Measurements from ENCODE around the gene ABCD1. TPM values are rescaled to one million over a fixed set of nuclear protein-coding genes. Genes with fewer than 3 reads are reported as not detected.
"Not testable (repeated sequence)": the region's sequence is repeated elsewhere in the genome, so short reads cannot be mapped to it uniquely, and the experiment has no call there.

ABCD1 gene
- total RNA-seq, 2 experiments from 2014 or later = 8.6 to 9.2 TPM

DNA sequence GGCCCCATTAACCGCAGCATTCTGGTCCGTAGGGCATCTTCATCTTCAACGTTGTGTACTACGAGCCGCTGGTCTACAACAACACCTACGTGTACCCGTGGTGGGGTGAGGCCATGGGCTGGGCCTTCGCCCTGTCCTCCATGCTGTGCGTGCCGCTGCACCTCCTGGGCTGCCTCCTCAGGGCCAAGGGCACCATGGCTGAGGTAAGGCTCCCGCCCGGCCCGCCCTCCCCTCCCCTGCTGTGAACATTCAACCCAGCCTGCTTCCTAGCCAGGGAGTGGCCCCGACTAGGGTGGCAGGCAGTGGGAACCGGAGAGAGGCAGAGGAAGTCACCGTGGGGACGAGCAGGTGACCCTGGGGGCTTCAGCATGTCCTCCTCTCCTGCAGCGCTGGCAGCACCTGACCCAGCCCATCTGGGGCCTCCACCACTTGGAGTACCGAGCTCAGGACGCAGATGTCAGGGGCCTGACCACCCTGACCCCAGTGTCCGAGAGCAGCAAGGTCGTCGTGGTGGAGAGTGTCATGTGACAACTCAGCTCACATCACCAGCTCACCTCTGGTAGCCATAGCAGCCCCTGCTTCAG is 29.9 kb upstream of the ABCD1 start:
- Histone ChIP-seq H3K27ac (ENCODE audit: low read depth in 1 of 2, low read length in 2 of 2) (no peak overlapping the region), H3K4me1 (ENCODE audit: insufficient read depth, low read length) (no peaks in the 10 kb centered on the region), H3K9me3 (ENCODE audit: control insufficient read depth in 1 of 2, insufficient read depth in 1 of 2, low read length in 2 of 2) (no peaks in the 10 kb centered on the region), H3K4me3 (ENCODE audit: low read length) (no peak overlapping the region), H3K36me3 (ENCODE audit: insufficient read depth, low read length) (peaks cover 5% of the 10 kb centered on the region), H3K27me3 (ENCODE audit: control insufficient read depth in 1 of 2, insufficient read depth in 2 of 2, low read length in 2 of 2) (peaks cover 0 to under 1% of the 10 kb centered on the region in 2 experiments)
- DNase-seq = no peak
- H3K27ac Mint-ChIP-seq = no peak overlapping the region
- ChIA-PET CTCF (no interaction called here), POLR2A (no interaction called here)
- no peaks in the 10 kb centered on the region for H3K27me3 Mint-ChIP-seq
- TF ChIP-seq, protein P1, sequence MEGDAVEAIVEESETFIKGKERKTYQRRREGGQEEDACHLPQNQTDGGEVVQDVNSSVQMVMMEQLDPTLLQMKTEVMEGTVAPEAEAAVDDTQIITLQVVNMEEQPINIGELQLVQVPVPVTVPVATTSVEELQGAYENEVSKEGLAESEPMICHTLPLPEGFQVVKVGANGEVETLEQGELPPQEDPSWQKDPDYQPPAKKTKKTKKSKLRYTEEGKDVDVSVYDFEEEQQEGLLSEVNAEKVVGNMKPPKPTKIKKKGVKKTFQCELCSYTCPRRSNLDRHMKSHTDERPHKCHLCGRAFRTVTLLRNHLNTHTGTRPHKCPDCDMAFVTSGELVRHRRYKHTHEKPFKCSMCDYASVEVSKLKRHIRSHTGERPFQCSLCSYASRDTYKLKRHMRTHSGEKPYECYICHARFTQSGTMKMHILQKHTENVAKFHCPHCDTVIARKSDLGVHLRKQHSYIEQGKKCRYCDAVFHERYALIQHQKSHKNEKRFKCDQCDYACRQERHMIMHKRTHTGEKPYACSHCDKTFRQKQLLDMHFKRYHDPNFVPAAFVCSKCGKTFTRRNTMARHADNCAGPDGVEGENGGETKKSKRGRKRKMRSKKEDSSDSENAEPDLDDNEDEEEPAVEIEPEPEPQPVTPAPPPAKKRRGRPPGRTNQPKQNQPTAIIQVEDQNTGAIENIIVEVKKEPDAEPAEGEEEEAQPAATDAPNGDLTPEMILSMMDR (IDR thresholded peaks at IDR 0.05) = no peak
- H3K4me3 Mint-ChIP-seq = no peak overlapping the region
- H3K4me1 Mint-ChIP-seq (ENCODE audit: low read depth) = no peaks in the 10 kb centered on the region
- no peaks in the 10 kb centered on the region for H3K9me3 Mint-ChIP-seq
- ATAC-seq (ENCODE audit: poor library complexity) = no peak
- peaks cover 18% of the 10 kb centered on the region for H3K36me3 Mint-ChIP-seq (ENCODE audit: low read depth)
- intact Hi-C loops (cut with DNase I, micrococcal nuclease) = no loop called here

DNA sequence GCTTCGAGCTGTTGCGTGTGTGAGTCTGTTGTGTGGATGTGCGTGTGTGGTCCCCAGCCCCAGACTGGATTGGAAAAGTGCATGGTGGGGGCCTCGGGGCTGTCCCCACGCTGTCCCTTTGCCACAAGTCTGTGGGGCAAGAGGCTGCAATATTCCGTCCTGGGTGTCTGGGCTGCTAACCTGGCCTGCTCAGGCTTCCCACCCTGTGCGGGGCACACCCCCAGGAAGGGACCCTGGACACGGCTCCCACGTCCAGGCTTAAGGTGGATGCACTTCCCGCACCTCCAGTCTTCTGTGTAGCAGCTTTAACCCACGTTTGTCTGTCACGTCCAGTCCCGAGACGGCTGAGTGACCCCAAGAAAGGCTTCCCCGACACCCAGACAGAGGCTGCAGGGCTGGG is 28.6 kb upstream of the ABCD1 start:
- DNase-seq = no peak

DNA sequence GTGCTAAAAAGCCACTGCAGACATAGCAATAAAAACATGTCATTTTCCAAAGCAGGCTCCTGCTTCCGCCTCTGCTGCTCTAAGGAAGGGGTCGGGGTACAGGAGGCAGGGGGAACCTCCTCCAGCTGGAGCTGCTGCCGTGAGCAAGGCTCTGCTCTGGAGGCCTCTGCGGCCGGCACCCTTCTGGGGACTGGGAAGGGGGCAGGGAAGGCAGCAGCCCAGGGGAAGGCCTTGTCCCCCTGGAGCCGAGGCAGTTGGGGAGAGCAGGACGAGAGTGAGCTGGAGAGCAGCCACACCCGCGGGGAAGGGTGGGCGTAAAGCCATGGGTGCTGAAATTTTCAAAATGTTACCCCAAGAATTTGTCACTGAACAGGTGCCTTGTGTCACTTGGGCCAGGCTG is 28.1 kb upstream of the ABCD1 start:
- DNase-seq; H3K4me1 ChIP-seq (ENCODE audit: insufficient read depth, low read length); H3K27me3 ChIP-seq (ENCODE audit: control insufficient read depth in 1 of 2, insufficient read depth in 2 of 2, low read length in 2 of 2); H3K4me3 Mint-ChIP-seq; H3K27me3 Mint-ChIP-seq; H3K4me1 Mint-ChIP-seq (ENCODE audit: low read depth); H3K4me3 ChIP-seq (ENCODE audit: low read length); ATAC-seq (ENCODE audit: poor library complexity); H3K9me3 Mint-ChIP-seq; H3K27ac ChIP-seq (ENCODE audit: low read depth in 1 of 2, low read length in 2 of 2); POLR2A ChIA-PET; CTCF ChIA-PET; H3K27ac Mint-ChIP-seq; H3K9me3 ChIP-seq (ENCODE audit: control insufficient read depth in 1 of 2, insufficient read depth in 1 of 2, low read length in 2 of 2); intact Hi-C loops (cut with DNase I, micrococcal nuclease): not testable (repeated sequence)
- peaks cover 12% of the 10 kb centered on the region for H3K36me3 ChIP-seq (ENCODE audit: insufficient read depth, low read length)
- H3K36me3 Mint-ChIP-seq (ENCODE audit: low read depth) = peaks cover 26% of the 10 kb centered on the region

More for the DNA sequence above, 28.6 kb upstream of the ABCD1 start:
- Mint-ChIP-seq H3K4me1 (ENCODE audit: low read depth) (no peaks in the 10 kb centered on the region), H3K27ac (no peak overlapping the region), H3K36me3 (ENCODE audit: low read depth) (peaks cover 26% of the 10 kb centered on the region), H3K27me3 (no peaks in the 10 kb centered on the region), H3K9me3 (no peaks in the 10 kb centered on the region), H3K4me3 (no peak overlapping the region)
- TF ChIP-seq, protein P1 (IDR thresholded peaks at IDR 0.05) = no peak
- H3K27ac ChIP-seq (ENCODE audit: low read depth in 1 of 2, low read length in 2 of 2) = no peak overlapping the region
- H3K36me3 ChIP-seq (ENCODE audit: insufficient read depth, low read length) = peaks cover 10% of the 10 kb centered on the region
- no peaks in the 10 kb centered on the region for H3K4me1 ChIP-seq (ENCODE audit: insufficient read depth, low read length)
- no peak overlapping the region for H3K4me3 ChIP-seq (ENCODE audit: low read length)
- intact Hi-C loops (cut with DNase I, micrococcal nuclease) = no loop called here
- no peaks in the 10 kb centered on the region for H3K27me3 ChIP-seq (ENCODE audit: control insufficient read depth in 1 of 2, insufficient read depth in 2 of 2, low read length in 2 of 2)
- ChIA-PET CTCF (no interaction called here), POLR2A (no interaction called here)
- ATAC-seq (ENCODE audit: poor library complexity) = no peak
- no peaks in the 10 kb centered on the region for H3K9me3 ChIP-seq (ENCODE audit: control insufficient read depth in 1 of 2, insufficient read depth in 1 of 2, low read length in 2 of 2)

DNA sequence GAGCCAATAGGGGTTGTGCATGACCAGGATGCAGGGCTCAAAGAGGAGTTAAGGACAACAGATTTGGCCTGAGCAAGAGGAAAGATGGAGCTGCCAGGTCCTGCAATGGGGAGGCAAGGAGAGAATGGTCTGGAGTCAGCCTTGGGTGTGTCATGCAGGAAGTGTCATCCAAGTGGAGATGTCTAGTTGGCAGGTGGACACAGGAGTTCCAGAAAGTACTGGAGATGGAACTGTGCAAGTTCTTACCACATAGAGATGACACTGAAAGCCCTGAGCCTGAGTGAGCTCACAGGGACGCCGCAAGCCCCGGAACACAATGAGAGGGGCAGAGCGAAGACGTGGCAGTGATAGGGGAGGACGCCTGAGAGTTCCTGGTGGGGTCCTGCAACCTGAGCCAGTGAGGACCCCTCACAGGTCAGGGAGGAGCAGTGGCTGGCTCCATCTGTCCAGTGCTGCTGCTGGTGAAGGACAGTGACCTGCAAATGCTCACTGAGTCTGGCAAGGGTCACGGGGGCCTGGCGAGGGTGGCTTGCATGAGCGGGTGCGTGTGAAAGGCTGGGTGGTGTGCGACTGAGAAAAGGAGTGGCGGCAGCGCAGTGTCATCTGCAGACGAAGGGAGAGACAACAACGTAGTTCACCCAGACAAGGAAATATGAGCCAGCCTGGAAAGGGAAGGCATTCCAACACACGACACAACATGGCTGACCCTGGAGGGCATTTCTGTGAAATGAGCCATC is 27.5 kb upstream of the ABCD1 start:
- H3K36me3 ChIP-seq (ENCODE audit: insufficient read depth, low read length) = peaks cover 16% of the 10 kb centered on the region
- POLR2A ChIA-PET; CTCF ChIA-PET; H3K4me1 ChIP-seq (ENCODE audit: insufficient read depth, low read length); H3K4me1 Mint-ChIP-seq (ENCODE audit: low read depth); H3K4me3 ChIP-seq (ENCODE audit: low read length); H3K4me3 Mint-ChIP-seq; intact Hi-C loops (cut with DNase I, micrococcal nuclease); ATAC-seq (ENCODE audit: poor library complexity); H3K9me3 ChIP-seq (ENCODE audit: control insufficient read depth in 1 of 2, insufficient read depth in 1 of 2, low read length in 2 of 2); H3K27ac Mint-ChIP-seq; DNase-seq; H3K27me3 Mint-ChIP-seq; H3K9me3 Mint-ChIP-seq; H3K27ac ChIP-seq (ENCODE audit: low read depth in 1 of 2, low read length in 2 of 2); H3K27me3 ChIP-seq (ENCODE audit: control insufficient read depth in 1 of 2, insufficient read depth in 2 of 2, low read length in 2 of 2): not testable (repeated sequence)
- peaks cover 26% of the 10 kb centered on the region for H3K36me3 Mint-ChIP-seq (ENCODE audit: low read depth)

Data from CD4-positive, alpha-beta T cell (primary cell).